ENCODE measurements around the gene PACSIN2.

PACSIN2 gene

DNA sequence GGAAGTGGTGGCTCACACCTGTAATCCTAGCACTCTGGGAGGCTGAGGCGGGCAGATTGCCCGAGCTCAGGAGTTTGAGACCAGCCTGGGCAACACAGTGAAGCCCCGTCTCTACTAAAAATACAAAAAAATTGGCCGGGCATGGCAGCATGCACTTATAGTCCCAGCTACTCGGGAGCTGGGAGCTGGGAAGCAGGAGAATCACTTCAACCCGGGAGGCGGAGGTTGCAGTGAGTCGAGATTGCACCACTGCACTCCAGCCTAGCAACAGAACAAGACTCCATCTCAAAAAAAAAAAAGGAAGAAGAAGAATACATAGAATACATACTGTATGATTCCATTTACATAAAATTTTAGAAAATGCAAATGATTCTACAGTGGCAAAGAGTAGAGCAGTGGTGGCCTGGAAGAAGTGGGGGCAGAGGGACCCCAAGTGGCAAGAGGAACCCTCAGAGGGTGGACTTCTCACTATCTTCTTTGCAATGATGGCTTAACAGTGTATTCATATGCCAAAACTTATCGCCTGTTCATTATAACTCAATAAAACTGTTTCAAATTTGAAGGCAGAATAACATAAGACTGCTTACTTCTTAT is 22.0 kb downstream of the PACSIN2 start:
- no peak overlapping the region for H2AFZ ChIP-seq (ENCODE audit: low read depth, low read length)
- H3K36me3 ChIP-seq (ENCODE audit: insufficient read depth, low read length), result peaks cover 15% of the 10 kb centered on the region
- no peaks in the 10 kb centered on the region for H3K27me3 ChIP-seq (ENCODE audit: insufficient read depth, low read length, poor library complexity)
- no peak for DNase-seq
- H4K20me1 ChIP-seq (ENCODE audit: insufficient read depth, low read length), result peaks cover 57% of the 10 kb centered on the region
- H3K27ac ChIP-seq (ENCODE audit: low read length), result no peak overlapping the region
- no peak for ATAC-seq (ENCODE audit: insufficient read depth, low read depth)
- peaks cover 89% of the 10 kb centered on the region for H3K79me2 ChIP-seq (ENCODE audit: insufficient read depth, low read length)
- H3K4me1 ChIP-seq (ENCODE audit: insufficient read depth, low read length), result no peaks in the 10 kb centered on the region
- H3K9me3 ChIP-seq (ENCODE audit: insufficient read depth, low read length, severe bottlenecking), result no peaks in the 10 kb centered on the region
- no peak overlapping the region for H3K4me2 ChIP-seq (ENCODE audit: insufficient read depth, low read length)
- TF ChIP-seq, protein P1, sequence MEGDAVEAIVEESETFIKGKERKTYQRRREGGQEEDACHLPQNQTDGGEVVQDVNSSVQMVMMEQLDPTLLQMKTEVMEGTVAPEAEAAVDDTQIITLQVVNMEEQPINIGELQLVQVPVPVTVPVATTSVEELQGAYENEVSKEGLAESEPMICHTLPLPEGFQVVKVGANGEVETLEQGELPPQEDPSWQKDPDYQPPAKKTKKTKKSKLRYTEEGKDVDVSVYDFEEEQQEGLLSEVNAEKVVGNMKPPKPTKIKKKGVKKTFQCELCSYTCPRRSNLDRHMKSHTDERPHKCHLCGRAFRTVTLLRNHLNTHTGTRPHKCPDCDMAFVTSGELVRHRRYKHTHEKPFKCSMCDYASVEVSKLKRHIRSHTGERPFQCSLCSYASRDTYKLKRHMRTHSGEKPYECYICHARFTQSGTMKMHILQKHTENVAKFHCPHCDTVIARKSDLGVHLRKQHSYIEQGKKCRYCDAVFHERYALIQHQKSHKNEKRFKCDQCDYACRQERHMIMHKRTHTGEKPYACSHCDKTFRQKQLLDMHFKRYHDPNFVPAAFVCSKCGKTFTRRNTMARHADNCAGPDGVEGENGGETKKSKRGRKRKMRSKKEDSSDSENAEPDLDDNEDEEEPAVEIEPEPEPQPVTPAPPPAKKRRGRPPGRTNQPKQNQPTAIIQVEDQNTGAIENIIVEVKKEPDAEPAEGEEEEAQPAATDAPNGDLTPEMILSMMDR (IDR thresholded peaks at IDR 0.05; ENCODE audit: borderline replicate concordance, extremely low read depth, low read length, poor library complexity, severe bottlenecking), result no peak
- no peak for TF ChIP-seq EZH2 (IDR thresholded peaks at IDR 0.05; ENCODE audit: borderline replicate concordance, low read depth, low read length, severe bottlenecking)
- H3K9ac ChIP-seq (ENCODE audit: low read depth, low read length), result no peak overlapping the region
- H3K4me3 ChIP-seq (ENCODE audit: low read depth in 1 of 2, low read length in 2 of 2), result no peak overlapping the region

- Histone ChIP-seq H3K4me3 (ENCODE audit: low read depth in 1 of 2, low read length in 2 of 2) (no peak overlapping the region), H4K20me1 (ENCODE audit: insufficient read depth, low read length) (peaks cover 58% of the 10 kb centered on the region), H3K4me2 (ENCODE audit: insufficient read depth, low read length) (no peak overlapping the region), H2AFZ (ENCODE audit: low read depth, low read length) (no peak overlapping the region), H3K9me3 (ENCODE audit: insufficient read depth, low read length, severe bottlenecking) (no peaks in the 10 kb centered on the region), H3K9ac (ENCODE audit: low read depth, low read length) (no peak overlapping the region), H3K27me3 (ENCODE audit: insufficient read depth, low read length, poor library complexity) (no peaks in the 10 kb centered on the region), H3K27ac (ENCODE audit: low read length) (no peak overlapping the region), H3K36me3 (ENCODE audit: insufficient read depth, low read length) (peaks cover 15% of the 10 kb centered on the region), H3K79me2 (ENCODE audit: insufficient read depth, low read length) (peaks cover 90% of the 10 kb centered on the region), H3K4me1 (ENCODE audit: insufficient read depth, low read length) (no peaks in the 10 kb centered on the region)
- ATAC-seq (ENCODE audit: insufficient read depth, low read depth) (no peak), DNase-seq (no peak)
- TF ChIP-seq EZH2 (IDR thresholded peaks at IDR 0.05; ENCODE audit: borderline replicate concordance, low read depth, low read length, severe bottlenecking), result no peak
- TF ChIP-seq, protein P1 (IDR thresholded peaks at IDR 0.05; ENCODE audit: borderline replicate concordance, extremely low read depth, low read length, poor library complexity, severe bottlenecking), result no peak
Observed at GRCh38 chr22:42992092-42992491, 22.9 kb downstream of the PACSIN2 start.

GRCh38 chr22:42991010-42991651 is 23.8 kb downstream of the PACSIN2 start:
- no peak overlapping the region for H3K4me2 ChIP-seq (ENCODE audit: insufficient read depth, low read length)
- no peaks in the 10 kb centered on the region for H3K27me3 ChIP-seq (ENCODE audit: insufficient read depth, low read length, poor library complexity)
- ATAC-seq (ENCODE audit: insufficient read depth, low read depth), result no peak
- no peaks in the 10 kb centered on the region for H3K4me1 ChIP-seq (ENCODE audit: insufficient read depth, low read length)
- no peak for TF ChIP-seq EZH2 (IDR thresholded peaks at IDR 0.05; ENCODE audit: borderline replicate concordance, low read depth, low read length, severe bottlenecking)
- TF ChIP-seq, protein P1 (IDR thresholded peaks at IDR 0.05; ENCODE audit: borderline replicate concordance, extremely low read depth, low read length, poor library complexity, severe bottlenecking), result no peak
- peaks cover 62% of the 10 kb centered on the region for H4K20me1 ChIP-seq (ENCODE audit: insufficient read depth, low read length)
- H3K9me3 ChIP-seq (ENCODE audit: insufficient read depth, low read length, severe bottlenecking), result no peaks in the 10 kb centered on the region
- H2AFZ ChIP-seq (ENCODE audit: low read depth, low read length), result no peak overlapping the region
- no peak overlapping the region for H3K4me3 ChIP-seq (ENCODE audit: low read depth in 1 of 2, low read length in 2 of 2)
- DNase-seq, result no peak
- H3K36me3 ChIP-seq (ENCODE audit: insufficient read depth, low read length), result peaks cover 15% of the 10 kb centered on the region
- no peak overlapping the region for H3K9ac ChIP-seq (ENCODE audit: low read depth, low read length)
- no peak overlapping the region for H3K27ac ChIP-seq (ENCODE audit: low read length)
- peaks cover 90% of the 10 kb centered on the region for H3K79me2 ChIP-seq (ENCODE audit: insufficient read depth, low read length)
